HL-60 (cell line): ENCODE results near the gene PPFIBP2.

Experiments
- DNase-seq, 2 experiments: peaks; one replicate each; pipeline ENCODE4 v3.0.0-alpha.2; 2010 to 2020; ENCODE audit warnings: low read depth in 1 of 2, low spot score in 1 of 2
- H3K27ac ChIP-seq: fragments of 250-450 bp; sonication (Bioruptor Pico); replicated peaks from 2 replicates; pipeline ENCODE4 v1.5.1; 2020; ENCODE audit warnings: mild to moderate bottlenecking, moderate library complexity
- H3K27me3 ChIP-seq: fragments of 250-450 bp; sonication (Bioruptor Pico); 2 replicates; pipeline ENCODE4 v1.5.1; 2021; ENCODE audit warnings: mild to moderate bottlenecking, moderate library complexity; ENCODE audit not compliant: insufficient read depth, poor library complexity, severe bottlenecking
- H3K4me3 ChIP-seq: replicated peaks from 2 replicates; pipeline ENCODE4 v1.5.1; 2011; ENCODE audit warnings: mild to moderate bottlenecking, control low read depth, low read length; ENCODE audit not compliant: insufficient read depth
- CTCF ChIP-seq: IDR thresholded peaks from one replicate; pipeline ENCODE4 v1.5.1; 2011; ENCODE audit warnings: low read length, control low read depth, inconsistent platforms; ENCODE audit not compliant: insufficient read depth
- GABPA ChIP-seq: IDR thresholded peaks from 2 replicates; pipeline ENCODE4 v1.6.1; 2012; ENCODE audit warnings: low read depth
- POLR2AphosphoS5 ChIP-seq: IDR thresholded peaks from 2 replicates; pipeline ENCODE4 v1.6.1; 2012; ENCODE audit warnings: low read depth
- REST ChIP-seq: IDR thresholded peaks from 2 replicates; pipeline ENCODE4 v1.6.1; 2012; ENCODE audit warnings: low read depth; ENCODE audit not compliant: insufficient replicate concordance
- SPI1 ChIP-seq: IDR thresholded peaks from 2 replicates; pipeline ENCODE4 v1.6.1; 2012; ENCODE audit warnings: low read depth, mild to moderate bottlenecking, borderline replicate concordance

The PPFIBP2 gene

DNA sequence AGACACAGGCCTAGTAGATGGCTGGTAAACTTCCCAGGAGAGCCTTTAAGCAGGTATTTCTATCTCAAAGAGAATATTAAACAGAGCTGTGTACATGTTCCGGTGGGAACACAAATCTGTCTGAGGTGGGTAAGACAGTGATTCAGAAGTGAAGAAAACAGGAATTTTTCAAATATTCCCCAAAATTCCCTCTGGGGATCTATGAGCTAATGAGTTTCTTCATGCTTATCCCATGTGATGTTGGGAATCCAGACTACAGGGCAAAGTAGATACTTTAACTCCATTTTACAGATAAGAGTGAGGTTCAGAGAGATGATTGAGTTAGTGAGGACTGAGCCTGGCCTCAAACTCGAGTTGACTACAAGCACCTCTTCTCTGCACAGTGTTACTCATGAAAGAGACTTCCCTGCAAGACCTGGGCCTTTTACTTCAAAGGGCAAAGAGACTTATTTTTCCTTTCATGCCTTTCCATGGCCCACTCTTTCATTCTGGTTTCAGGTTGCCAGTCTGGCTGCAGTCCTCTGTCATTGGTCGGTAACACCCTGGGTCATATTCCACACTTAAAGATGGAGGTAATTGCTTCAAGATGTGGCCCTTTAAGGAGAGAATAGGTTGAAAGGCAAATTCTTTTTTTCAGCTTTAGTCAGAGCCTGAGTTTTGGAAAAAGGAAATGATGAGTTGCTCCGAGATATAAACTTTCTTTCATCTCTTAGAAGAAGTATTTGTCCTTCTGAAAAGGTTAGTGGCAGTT is 89.4 kb downstream of the PPFIBP2 start:
- no peak for DNase-seq
- Histone ChIP-seq H3K27me3 (no peaks in the 10 kb centered on the region), H3K27ac (no peak overlapping the region), H3K4me3 (no peak overlapping the region)
- no peak for TF ChIP-seq REST
- no peak for TF ChIP-seq SPI1
- no peak for TF ChIP-seq GABPA
- TF ChIP-seq CTCF, result no peak
- no peak for TF ChIP-seq POLR2AphosphoS5

DNA sequence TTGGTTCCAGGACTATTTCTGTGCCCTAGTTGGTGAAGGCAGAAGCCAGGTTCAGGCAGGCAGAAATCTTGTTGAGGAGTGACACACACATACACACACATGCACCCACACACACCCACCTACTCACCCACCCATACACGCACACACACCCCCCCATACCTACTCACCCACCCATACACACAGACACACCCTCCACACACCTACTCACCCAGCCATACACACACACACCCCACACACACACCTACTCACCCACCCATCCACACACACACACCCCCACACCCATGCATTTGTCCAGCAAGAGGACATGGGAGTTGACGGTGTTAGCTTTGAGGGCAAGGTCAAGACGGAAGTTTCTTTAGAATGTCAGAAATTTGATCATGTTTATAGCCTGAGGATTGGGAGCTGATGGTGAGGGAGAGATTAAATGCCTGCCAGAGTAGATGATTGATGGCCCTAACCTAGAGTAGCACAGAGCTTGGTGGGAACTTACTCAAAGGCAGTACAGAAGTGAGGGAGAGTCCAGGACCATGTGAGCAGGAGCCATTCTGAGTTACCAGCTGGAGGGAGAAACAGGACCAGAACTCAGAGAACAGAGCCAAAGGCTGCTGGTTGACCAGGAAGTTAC is 90.6 kb downstream of the PPFIBP2 start:
- Histone ChIP-seq H3K27ac (no peak overlapping the region), H3K27me3 (no peaks in the 10 kb centered on the region), H3K4me3 (no peak overlapping the region)
- no peak for DNase-seq
- TF ChIP-seq REST (no peak), SPI1 (no peak), POLR2AphosphoS5 (no peak)

DNA sequence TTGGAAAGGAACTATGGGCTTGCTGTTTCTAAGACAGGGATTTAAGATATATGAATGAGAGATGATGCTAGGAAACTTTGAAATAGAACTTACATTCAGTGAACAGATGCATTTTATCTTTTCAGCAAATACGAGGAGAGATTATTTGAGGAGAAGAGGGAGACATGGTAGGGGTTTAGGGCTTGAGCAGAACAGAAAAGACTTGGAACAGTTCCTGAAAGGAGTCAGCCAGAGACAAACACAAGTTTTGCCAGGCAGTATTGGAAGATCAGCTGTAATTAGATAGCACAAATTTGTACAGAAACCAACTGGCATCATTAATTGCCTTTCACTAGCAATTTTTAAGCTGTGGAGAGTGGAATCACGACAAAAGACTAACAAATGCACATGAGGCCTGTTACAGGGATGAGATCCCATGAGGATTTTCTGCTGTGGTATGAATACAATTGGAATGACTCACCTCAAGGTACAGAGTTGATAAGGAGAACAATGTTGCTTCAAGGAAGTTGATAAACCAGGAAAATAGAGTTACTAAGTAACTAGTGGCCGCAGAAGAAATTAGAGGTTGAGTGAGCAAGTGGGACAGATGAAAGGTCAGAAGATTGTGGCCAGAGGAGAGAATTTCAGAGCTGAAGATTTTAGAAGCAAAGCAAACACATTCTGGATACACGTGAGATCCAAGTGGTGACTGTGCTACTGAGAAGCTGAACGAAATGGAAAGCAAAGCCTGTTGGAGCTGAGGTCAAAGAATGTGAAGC is 91.6 kb downstream of the PPFIBP2 start:
- no peak for TF ChIP-seq REST
- TF ChIP-seq POLR2AphosphoS5, result no peak
- no peak for TF ChIP-seq SPI1
- no peak for TF ChIP-seq GABPA
- no peak for TF ChIP-seq CTCF
- no peaks in the 10 kb centered on the region for H3K27me3 ChIP-seq
- H3K4me3 ChIP-seq, result no peak overlapping the region
- DNase-seq, result no peak
- no peak overlapping the region for H3K27ac ChIP-seq
